GM19099 (cell line): ENCODE measurements around the gene LRRC25.

Experiments used
- POLR2A ChIP-seq: IDR thresholded peaks from 3 replicates; pipeline ENCODE4 v1.6.1; 2011; ENCODE audit warnings: low read depth; ENCODE audit not compliant: insufficient read length; ENCODE audit errors: extremely low read depth

The LRRC25 gene

GRCh38 chr19:18385675-18386542 is 11.5 kb downstream of the LRRC25 start, which contains the start of gene GDF15:
GDF15 (plus strand) TSS chr19:18386158; CDS start chr19:18386190, 32 bp downstream.
- TF ChIP-seq POLR2A = peak; percentile 46

DNA sequence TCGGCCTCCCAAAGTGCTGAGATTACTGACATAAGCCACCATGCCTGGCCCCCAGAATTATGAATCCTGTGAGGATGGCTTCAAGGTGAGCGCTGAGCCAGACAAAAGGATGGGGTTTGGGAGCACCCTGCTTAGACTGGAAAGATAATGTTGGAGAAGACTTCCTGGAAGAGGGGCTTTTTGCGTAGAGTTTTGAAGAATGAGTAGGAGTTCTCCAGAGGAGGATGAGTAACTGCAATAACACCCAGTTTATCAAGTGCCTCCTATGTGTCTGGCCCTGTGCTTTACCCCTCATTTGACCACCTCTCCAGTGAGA is 12.1 kb downstream of the LRRC25 start:
- no peak for TF ChIP-seq POLR2A

- TF ChIP-seq POLR2A = no peak
Measured at GRCh38 chr19:18384775-18385174, 12.6 kb downstream of the LRRC25 start.

DNA sequence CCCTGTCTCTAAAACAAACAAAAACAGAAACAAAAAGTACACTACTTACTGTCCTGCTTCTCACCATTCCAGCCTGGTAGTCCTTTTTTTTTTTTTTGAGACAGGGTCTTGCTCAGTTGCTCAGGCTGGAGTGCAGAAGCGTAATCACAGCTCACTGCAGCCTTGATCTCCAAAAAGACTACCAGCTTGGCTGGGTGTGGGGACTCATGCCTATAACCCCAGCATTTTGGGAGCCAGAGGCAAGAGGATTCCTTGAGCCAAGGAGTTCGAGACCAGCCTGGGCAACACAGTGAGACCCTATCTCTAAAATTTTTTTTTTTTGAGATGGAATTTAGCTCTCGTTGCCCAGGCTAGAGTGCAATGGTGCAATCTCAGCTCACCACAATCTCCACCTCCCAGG is 16.6 kb downstream of the LRRC25 start:
- TF ChIP-seq POLR2A = no peak

DNA sequence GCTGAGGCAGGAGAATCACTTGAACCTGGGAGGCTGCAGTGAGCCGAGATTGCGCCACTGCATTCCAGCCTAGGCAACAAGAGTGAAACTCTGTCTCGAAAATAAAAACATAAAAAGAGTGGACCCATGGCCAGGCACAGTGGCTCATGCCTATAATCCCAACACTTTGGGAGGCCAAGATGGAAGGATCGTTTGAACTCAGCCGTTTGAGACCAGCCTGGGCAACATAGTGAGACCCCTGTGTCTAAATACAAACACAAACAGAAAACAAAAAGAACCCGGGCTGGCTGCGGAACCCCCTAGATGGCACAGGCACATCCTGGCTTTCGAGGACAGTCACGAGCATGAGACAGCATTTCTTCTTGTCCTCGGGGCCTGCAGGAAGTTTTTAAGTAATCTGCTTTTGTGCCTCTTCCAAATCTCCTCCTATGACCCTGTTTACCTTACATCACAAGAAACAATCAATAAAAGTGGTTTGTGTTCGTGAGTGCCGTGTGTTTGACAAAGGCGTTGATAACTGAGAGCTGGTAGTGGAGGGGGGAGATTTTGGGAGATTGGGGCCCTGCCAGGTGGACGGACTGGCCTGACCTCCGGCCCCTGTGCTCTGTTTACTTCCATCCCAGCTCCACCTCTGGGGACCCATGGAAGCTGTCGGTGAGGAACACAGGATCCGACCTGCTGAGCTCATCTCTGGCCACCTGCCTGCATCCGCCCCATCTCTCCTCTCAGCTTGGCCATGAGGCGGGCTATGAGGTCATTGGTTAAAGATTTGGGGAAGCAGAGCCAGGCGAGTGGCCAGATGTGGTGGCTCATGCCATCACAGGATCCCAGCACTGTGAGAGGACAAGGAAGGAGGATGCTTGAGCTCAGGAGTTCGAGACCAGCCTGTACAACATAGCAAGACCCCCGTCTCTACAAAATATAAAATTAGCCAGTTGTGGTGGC is 17.3 kb downstream of the LRRC25 start:
- TF ChIP-seq POLR2A = no peak

- TF ChIP-seq POLR2A = no peak
Measured at GRCh38 chr19:18377026-18377425, 20.4 kb downstream of the LRRC25 start.

- peak; percentile 67 for TF ChIP-seq POLR2A
Measured at GRCh38 chr19:18373892-18374629, 23.4 kb downstream of the LRRC25 start.

GRCh38 chr19:18373407-18373891 is 24.0 kb downstream of the LRRC25 start:
- TF ChIP-seq POLR2A = no peak

- no peak for TF ChIP-seq POLR2A
Measured at GRCh38 chr19:18368504-18369222, 28.8 kb downstream of the LRRC25 start.

- no peak for TF ChIP-seq POLR2A
Measured at GRCh38 chr19:18366021-18366435, 31.4 kb downstream of the LRRC25 start.

DNA sequence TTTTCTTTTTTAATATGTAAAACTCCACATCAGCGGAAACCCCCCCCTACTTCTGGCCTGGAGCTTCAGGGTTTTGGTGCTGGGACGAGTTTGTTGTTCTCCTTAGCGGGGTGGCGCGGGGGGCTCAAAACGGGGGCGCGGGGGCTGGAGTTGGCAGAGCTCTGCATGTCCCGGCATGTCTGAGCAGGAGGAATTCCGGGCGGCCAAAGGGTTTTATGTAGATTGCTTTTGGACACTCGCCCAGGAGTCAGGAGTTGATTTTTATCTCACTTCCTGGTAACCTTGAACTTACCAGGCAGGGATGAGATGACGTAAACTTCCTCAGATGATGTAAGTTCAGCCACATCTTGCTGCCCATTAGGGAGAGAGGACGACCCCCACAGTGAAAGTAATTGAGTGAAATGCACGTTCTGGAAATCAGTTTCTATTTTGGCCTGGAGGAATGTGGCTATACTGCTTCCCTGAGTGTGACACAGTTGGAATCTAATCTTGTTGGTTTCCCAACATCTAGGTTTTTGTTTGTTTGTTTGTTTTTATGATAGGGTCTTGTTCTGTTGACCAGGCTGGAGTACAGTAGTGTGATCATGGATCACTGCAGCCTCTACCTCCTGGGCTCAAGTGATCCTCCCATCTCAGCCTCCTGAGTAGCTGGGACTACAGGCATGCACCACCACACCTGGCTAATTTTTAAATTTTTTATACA is 32.4 kb downstream of the LRRC25 start:
- no peak for TF ChIP-seq POLR2A

GRCh38 chr19:18363787-18364186 is 33.6 kb downstream of the LRRC25 start:
- TF ChIP-seq POLR2A = no peak

- no peak for TF ChIP-seq POLR2A
Measured at GRCh38 chr19:18362934-18363542, 34.4 kb downstream of the LRRC25 start.
